Tibial nerve (tissue), 3 donors: ENCODE results near the gene MINDY4.

ENCODE experiments used
- POLR2A ChIP-seq, 2 donors: fragments of 450-650 bp; IDR thresholded peaks; one replicate each; pipeline ENCODE4 v1.6.1; 2017; ENCODE audit warnings: antibody characterized with exemption in 2 of 2, mild to moderate bottlenecking in 2 of 2, moderate library complexity in 2 of 2
- TF ChIP-seq, protein P1 (sequence below), 5 experiments: fragments of 200-600 bp in 3 of 5; fragments of 450-650 bp in 2 of 5; sonication (generic) in 3 of 5; IDR thresholded peaks; one replicate each; pipeline ENCODE4 v1.5.1; 2016 to 2019; ENCODE audit warnings: antibody characterized with exemption in 5 of 5, mild to moderate bottlenecking in 3 of 5, moderate library complexity in 2 of 5

GRCh38 chr7:30887464-30887872, 116.3 kb downstream of the MINDY4 start:
- TF ChIP-seq, protein P1, sequence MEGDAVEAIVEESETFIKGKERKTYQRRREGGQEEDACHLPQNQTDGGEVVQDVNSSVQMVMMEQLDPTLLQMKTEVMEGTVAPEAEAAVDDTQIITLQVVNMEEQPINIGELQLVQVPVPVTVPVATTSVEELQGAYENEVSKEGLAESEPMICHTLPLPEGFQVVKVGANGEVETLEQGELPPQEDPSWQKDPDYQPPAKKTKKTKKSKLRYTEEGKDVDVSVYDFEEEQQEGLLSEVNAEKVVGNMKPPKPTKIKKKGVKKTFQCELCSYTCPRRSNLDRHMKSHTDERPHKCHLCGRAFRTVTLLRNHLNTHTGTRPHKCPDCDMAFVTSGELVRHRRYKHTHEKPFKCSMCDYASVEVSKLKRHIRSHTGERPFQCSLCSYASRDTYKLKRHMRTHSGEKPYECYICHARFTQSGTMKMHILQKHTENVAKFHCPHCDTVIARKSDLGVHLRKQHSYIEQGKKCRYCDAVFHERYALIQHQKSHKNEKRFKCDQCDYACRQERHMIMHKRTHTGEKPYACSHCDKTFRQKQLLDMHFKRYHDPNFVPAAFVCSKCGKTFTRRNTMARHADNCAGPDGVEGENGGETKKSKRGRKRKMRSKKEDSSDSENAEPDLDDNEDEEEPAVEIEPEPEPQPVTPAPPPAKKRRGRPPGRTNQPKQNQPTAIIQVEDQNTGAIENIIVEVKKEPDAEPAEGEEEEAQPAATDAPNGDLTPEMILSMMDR (IDR thresholded peaks at IDR 0.05), result no peak
- TF ChIP-seq POLR2A (IDR thresholded peaks at IDR 0.05), result no peak
